Caco-2 (cell line): ENCODE measurements around the gene OR51A7. TPM values are rescaled to one million over a fixed set of nuclear protein-coding genes. Genes with fewer than 3 reads are reported as not detected.

Source experiments
- BruUV-seq: library from RNA; stranded (reverse); fragments of 400-500 nt; replicated peaks from 2 replicates; lab custom pipeline; 2021; lab: Mats Ljungman, UMichigan
- CTCF ChIA-PET: fragments of 300-600 bp; sonication (Branson Sonifier 250); formaldehyde crosslinking; loops from one replicate; lab custom pipeline; 2022; ENCODE audit warnings: antibody characterized with exemption; lab: Charles Lee
- POLR2A ChIA-PET: fragments of 300-600 bp; sonication (Branson Sonifier 250); formaldehyde crosslinking; loops from one replicate; lab custom pipeline; 2022; ENCODE audit warnings: antibody characterized with exemption; lab: Charles Lee
- DNase-seq, 2 experiments: peaks; one replicate each; pipeline versions ENCODE4 v3.0.0 to v3.0.0-alpha.2; 2020 to 2022
- H3K27me3 ChIP-seq: replicated peaks from 2 replicates; pipeline ENCODE4 v1.6.0; 2011; ENCODE audit warnings: low read length; ENCODE audit not compliant: control insufficient read depth, insufficient read depth
- H3K36me3 ChIP-seq: 2 replicates; pipeline ENCODE4 v1.5.1; 2011; ENCODE audit warnings: low read length; ENCODE audit not compliant: control insufficient read depth, insufficient read depth
- H3K4me1 ChIP-seq: fragments of 250-450 bp; sonication (Bioruptor Pico); 2 replicates; pipeline ENCODE4 v1.5.1; 2020; ENCODE audit warnings: mild to moderate bottlenecking
- H3K4me3 ChIP-seq: 2 replicates; pipeline ENCODE4 v1.5.1; 2011; ENCODE audit warnings: low read depth, mild to moderate bottlenecking, control low read depth, low read length
- H3K9me3 ChIP-seq: fragments of 250-450 bp; sonication (Bioruptor Pico); 2 replicates; pipeline ENCODE4 v1.5.1; 2020; ENCODE audit warnings: mild to moderate bottlenecking, moderate library complexity
- H3K27ac Mint-ChIP-seq: one replicate; pipeline ENCODE4 v1.8.0; 2022; ENCODE audit warnings: mixed read lengths; ENCODE audit not compliant: unreplicated experiment
- H3K27me3 Mint-ChIP-seq: one replicate; pipeline ENCODE4 v1.8.0; 2022; ENCODE audit warnings: mixed read lengths; ENCODE audit not compliant: insufficient read depth, unreplicated experiment
- H3K36me3 Mint-ChIP-seq: one replicate; pipeline ENCODE4 v1.8.0; 2022; ENCODE audit warnings: mild to moderate bottlenecking, mixed read lengths; ENCODE audit not compliant: insufficient read depth, unreplicated experiment
- H3K4me1 Mint-ChIP-seq: one replicate; pipeline ENCODE4 v1.8.0; 2022; ENCODE audit warnings: low read depth, mixed read lengths; ENCODE audit not compliant: unreplicated experiment
- H3K4me3 Mint-ChIP-seq: one replicate; pipeline ENCODE4 v1.8.0; 2022; ENCODE audit warnings: mild to moderate bottlenecking, moderate library complexity, mixed read lengths; ENCODE audit not compliant: unreplicated experiment
- H3K9me3 Mint-ChIP-seq: one replicate; pipeline ENCODE4 v1.8.0; 2022; ENCODE audit warnings: mixed read lengths; ENCODE audit not compliant: unreplicated experiment
- intact Hi-C: fragments of 100-400 bp; cut with micrococcal nuclease; formaldehyde crosslinking; loops from one replicate; pipeline ENCODE4 v1.10.0; 2022; ENCODE audit not compliant: unreplicated experiment
- total RNA-seq: library from RNA; stranded (reverse); gene quantifications from 2 replicates; pipeline ENCODE4 v1.2.3, GENCODE V29; 2022
- TF ChIP-seq, protein P1 (sequence below), 2 experiments: fragments of 200-600 bp in 1 of 2; IDR thresholded peaks; 1 replicate in 1 of 2; 2 replicates in 1 of 2; pipeline versions ENCODE4 v1.5.1 to v1.8.0; 2011 to 2022; ENCODE audit warnings: antibody characterized with exemption in 1 of 2, control low read depth in 1 of 2, inconsistent platforms in 1 of 2, low read depth in 1 of 2, low read length in 1 of 2, mild to moderate bottlenecking in 1 of 2, moderate library complexity in 1 of 2; ENCODE audit not compliant: insufficient read depth in 1 of 2, severe bottlenecking in 1 of 2, unreplicated experiment in 1 of 2

OR51A7 gene
- total RNA-seq, 1 experiment from 2014 or later = not detected

DNA sequence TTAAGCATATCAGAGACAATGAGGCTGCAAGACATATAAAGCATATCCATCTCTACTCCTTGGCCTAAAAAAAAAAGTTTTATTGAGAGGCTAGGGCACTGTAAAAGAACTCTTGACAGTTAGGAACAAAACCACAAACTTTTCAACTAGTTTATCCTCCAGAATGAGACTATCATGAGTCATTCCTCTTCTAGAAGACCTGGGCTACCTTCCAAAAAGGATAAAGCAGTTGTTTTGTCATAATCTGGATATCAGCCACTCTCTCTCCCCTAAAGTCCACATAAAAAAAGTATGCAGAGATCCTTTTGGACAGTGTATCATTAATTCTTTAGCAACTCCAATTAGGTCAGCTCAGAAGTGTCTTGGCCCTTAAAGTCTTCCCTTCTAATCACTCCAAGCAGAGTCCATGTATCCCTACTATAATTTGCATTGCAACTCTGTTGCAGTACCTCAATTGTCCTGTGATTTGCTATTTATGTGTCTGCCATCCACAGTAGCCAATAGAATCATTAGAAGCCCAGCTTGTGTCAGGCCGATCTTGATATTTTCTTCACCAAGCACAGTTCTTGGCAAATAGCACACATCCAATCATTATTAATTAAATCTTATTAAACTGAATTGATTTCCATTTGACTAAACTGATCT lies 11.5 kb upstream of the OR51A7 start:
- Histone ChIP-seq H3K4me1 (no peaks in the 10 kb centered on the region), H3K36me3 (no peaks in the 10 kb centered on the region), H3K4me3 (no peak overlapping the region), H3K9me3 (no peaks in the 10 kb centered on the region), H3K27me3 (no peaks in the 10 kb centered on the region; the same call in 1 of the 2 replicates)
- POLR2A ChIA-PET = no interaction called here
- Mint-ChIP-seq H3K9me3 (no peaks in the 10 kb centered on the region), H3K36me3 (no peaks in the 10 kb centered on the region), H3K4me1 (no peaks in the 10 kb centered on the region), H3K27me3 (peaks cover 6% of the 10 kb centered on the region), H3K27ac (no peak overlapping the region), H3K4me3 (no peak overlapping the region)
- CTCF ChIA-PET = no interaction called here
- intact Hi-C loops = no loop called here
- TF ChIP-seq, protein P1, sequence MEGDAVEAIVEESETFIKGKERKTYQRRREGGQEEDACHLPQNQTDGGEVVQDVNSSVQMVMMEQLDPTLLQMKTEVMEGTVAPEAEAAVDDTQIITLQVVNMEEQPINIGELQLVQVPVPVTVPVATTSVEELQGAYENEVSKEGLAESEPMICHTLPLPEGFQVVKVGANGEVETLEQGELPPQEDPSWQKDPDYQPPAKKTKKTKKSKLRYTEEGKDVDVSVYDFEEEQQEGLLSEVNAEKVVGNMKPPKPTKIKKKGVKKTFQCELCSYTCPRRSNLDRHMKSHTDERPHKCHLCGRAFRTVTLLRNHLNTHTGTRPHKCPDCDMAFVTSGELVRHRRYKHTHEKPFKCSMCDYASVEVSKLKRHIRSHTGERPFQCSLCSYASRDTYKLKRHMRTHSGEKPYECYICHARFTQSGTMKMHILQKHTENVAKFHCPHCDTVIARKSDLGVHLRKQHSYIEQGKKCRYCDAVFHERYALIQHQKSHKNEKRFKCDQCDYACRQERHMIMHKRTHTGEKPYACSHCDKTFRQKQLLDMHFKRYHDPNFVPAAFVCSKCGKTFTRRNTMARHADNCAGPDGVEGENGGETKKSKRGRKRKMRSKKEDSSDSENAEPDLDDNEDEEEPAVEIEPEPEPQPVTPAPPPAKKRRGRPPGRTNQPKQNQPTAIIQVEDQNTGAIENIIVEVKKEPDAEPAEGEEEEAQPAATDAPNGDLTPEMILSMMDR (IDR thresholded peaks at IDR 0.05; ENCODE audit: insufficient read depth in 1 of 2, low read depth in 1 of 2, low read length in 1 of 2, severe bottlenecking in 1 of 2, unreplicated experiment in 1 of 2) = peak in 1 of 2 experiments; percentile 5
- no peak for DNase-seq
- BruUV-seq = no TSS peak

DNA sequence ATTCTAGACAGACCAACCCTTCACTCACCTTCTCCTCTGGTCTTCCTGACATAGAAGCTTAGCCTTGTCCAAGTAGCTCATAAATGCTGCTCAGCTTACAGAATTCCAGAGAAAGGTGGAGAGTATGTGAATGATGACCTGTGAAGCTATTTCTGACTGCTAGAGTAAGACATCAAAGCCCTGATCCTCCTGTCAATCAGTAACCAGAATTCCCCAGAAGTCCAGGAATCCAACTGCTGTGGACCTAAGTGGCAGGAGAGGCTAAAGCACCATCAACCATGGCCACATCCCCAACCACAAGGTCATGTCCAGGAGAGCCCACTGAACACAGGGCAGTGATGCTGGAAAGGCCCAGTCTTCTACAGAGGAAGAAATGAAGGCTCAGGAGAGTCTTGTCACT lies 13.0 kb downstream of the OR51A7 start:
- H3K27ac Mint-ChIP-seq = peak overlapping the region; percentile 43
- ChIA-PET POLR2A (no interaction called here), CTCF (no interaction called here)
- peaks cover 11% of the 10 kb centered on the region for H3K4me1 Mint-ChIP-seq
- peak overlapping the region; percentile 1 for H3K4me3 Mint-ChIP-seq
- Histone ChIP-seq H3K4me1 (no peaks in the 10 kb centered on the region; the same call in 1 of the 2 replicates), H3K27me3 (no peaks in the 10 kb centered on the region), H3K9me3 (no peaks in the 10 kb centered on the region), H3K4me3 (no peak overlapping the region), H3K36me3 (no peaks in the 10 kb centered on the region)
- no peaks in the 10 kb centered on the region for H3K9me3 Mint-ChIP-seq
- H3K27me3 Mint-ChIP-seq = no peaks in the 10 kb centered on the region
- DNase-seq = peak; percentile 33 to 52
- no peaks in the 10 kb centered on the region for H3K36me3 Mint-ChIP-seq
- intact Hi-C loops = no loop called here
- TF ChIP-seq, protein P1 (IDR thresholded peaks at IDR 0.05; ENCODE audit: insufficient read depth in 1 of 2, low read depth in 1 of 2, low read length in 1 of 2, severe bottlenecking in 1 of 2, unreplicated experiment in 1 of 2) = no peak
- no TSS peak for BruUV-seq

DNA sequence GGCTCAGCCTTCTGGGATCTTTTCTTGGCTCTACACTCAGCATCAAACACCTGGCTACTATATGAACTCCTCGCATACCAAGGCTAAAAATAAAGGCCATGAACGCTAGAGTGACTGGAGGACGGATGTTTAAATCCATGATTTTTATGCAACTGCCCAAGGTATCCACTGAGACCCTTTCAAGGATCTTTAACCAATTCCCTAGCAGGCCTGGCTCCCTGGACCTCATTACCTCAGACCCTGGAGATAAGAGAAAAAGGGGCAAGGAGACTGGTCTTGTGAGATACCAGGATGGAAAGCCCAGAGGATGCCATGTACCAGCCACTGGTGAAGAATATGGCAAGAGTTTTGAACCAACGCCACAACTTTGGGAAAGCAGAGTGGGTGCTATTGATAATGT lies 15.7 kb downstream of the OR51A7 start, which contains the start of gene OR51G2:
OR51G2 (minus strand) TSS at position 101 of the 400 bp plus-strand sequence. CDS start 3,687 bp downstream, outside the sequence.
- Mint-ChIP-seq H3K27me3 (peaks cover 6% of the 10 kb centered on the region), H3K36me3 (no peaks in the 10 kb centered on the region), H3K9me3 (no peaks in the 10 kb centered on the region), H3K4me3 (no peak within 1 kb of the TSS), H3K4me1 (peaks cover 8% of the 10 kb centered on the region), H3K27ac (no peak within 1 kb of the TSS)
- TF ChIP-seq, protein P1 (IDR thresholded peaks at IDR 0.05; ENCODE audit: insufficient read depth in 1 of 2, low read depth in 1 of 2, low read length in 1 of 2, severe bottlenecking in 1 of 2, unreplicated experiment in 1 of 2) = no peak
- Histone ChIP-seq H3K36me3 (no peaks in the 10 kb centered on the region), H3K27me3 (no peaks in the 10 kb centered on the region), H3K4me3 (no peak within 1 kb of the TSS), H3K4me1 (no peaks in the 10 kb centered on the region; the same call in 1 of the 2 replicates), H3K9me3 (no peaks in the 10 kb centered on the region)
- DNase-seq = no peak
- ChIA-PET POLR2A (no interaction called here), CTCF (interaction anchor here (0.5 kb wide), 1 partner anchor 282 kb away, joined by 5 read pairs; the partner anchor contains the start of gene OR51D1)
- no TSS peak for BruUV-seq
- intact Hi-C loops = no loop called here
